Suprapubic skin (tissue), 4 donors: ENCODE data around the gene IFRD2. TPM values are rescaled to one million over a fixed set of nuclear protein-coding genes. Genes with fewer than 3 reads are reported as not detected.

Experiments used
- DNase-seq, 2 donors: peaks; one replicate each; pipeline ENCODE4 v3.0.0-alpha.2; 2019; ENCODE audit warnings: low spot score in 2 of 2
- H3K27ac ChIP-seq: fragments of 200-600 bp; sonication (generic); one replicate; pipeline ENCODE4 v1.5.1; 2019
- H3K27me3 ChIP-seq: fragments of 200-600 bp; sonication (generic); one replicate; pipeline ENCODE4 v1.5.1; 2019
- H3K36me3 ChIP-seq: fragments of 200-600 bp; sonication (generic); one replicate; pipeline ENCODE4 v1.5.1; 2019
- H3K4me1 ChIP-seq: fragments of 200-600 bp; sonication (generic); one replicate; pipeline ENCODE4 v1.5.1; 2019
- H3K4me3 ChIP-seq: fragments of 200-600 bp; sonication (generic); one replicate; pipeline ENCODE4 v1.5.1; 2019; ENCODE audit warnings: mild to moderate bottlenecking
- H3K9me3 ChIP-seq: fragments of 200-600 bp; sonication (generic); one replicate; pipeline ENCODE4 v1.5.1; 2019
- EP300 ChIP-seq: sonication (generic); formaldehyde crosslinking; IDR thresholded peaks from one replicate; pipeline ENCODE4 v1.6.1; 2017; ENCODE audit warnings: antibody characterized with exemption
- POLR2A ChIP-seq, 2 donors: fragments of 450-650 bp; IDR thresholded peaks; one replicate each; pipeline ENCODE4 v1.6.1; 2017; ENCODE audit warnings: antibody characterized with exemption in 2 of 2, mild to moderate bottlenecking in 2 of 2, moderate library complexity in 2 of 2
- POLR2AphosphoS5 ChIP-seq, 3 donors: sonication (generic); formaldehyde crosslinking; IDR thresholded peaks; one replicate each; pipeline ENCODE4 v1.6.1; 2017; ENCODE audit warnings: antibody characterized with exemption in 3 of 3
- WGBS: methylation state at CpG from one replicate; pipeline ENCODE4 v1.1.5; 2018; 5-methylcytosine and 5-hydroxymethylcytosine counted together
- total RNA-seq, 4 donors: library from RNA; depleted of rRNA; stranded (reverse); fragments of >200 nt; gene quantifications; one replicate each; pipeline ENCODE4 v1.1.0, GENCODE V29; 2016
- TF ChIP-seq, protein P1 (sequence below), 2 donors: fragments of 200-600 bp in 1 of 2; fragments of 450-650 bp in 1 of 2; sonication (generic) in 1 of 2; IDR thresholded peaks; one replicate each; pipeline ENCODE4 v1.5.1; 2016 to 2019; ENCODE audit warnings: antibody characterized with exemption in 2 of 2, mild to moderate bottlenecking in 1 of 2, moderate library complexity in 1 of 2

The IFRD2 gene
- total RNA-seq, 4 donors from 2014 or later: 56.3 to 84.9 (median 75.2) TPM

DNA sequence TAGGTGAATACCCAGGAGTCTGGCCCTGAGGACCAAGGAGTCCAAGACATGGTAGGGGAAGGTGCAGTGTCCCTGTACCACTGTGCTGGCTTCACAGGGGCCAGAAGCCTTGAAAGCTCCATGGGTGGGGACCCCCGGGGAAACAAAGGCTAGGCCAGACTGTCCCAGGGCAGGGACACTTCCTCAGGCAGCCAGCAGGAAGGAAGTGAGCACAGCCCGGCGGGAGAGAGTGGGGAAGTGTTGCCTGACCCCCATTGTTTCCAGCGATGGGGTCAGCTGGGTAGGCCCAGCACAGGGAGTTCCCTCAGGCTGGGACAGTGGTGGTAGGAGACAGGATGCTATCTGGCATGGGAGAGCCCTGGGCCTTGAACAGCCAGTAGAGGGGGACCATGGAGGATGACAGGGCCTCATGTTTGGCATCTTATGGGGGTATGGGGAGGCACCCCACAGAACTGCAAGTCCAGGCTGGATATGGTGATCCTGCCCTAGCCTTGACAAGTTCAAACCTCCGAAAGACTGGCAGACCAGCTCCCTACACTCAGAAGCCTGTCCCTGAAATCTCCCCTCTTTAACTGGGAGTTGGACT lies 31.5 kb upstream of the IFRD2 start:
- no peaks in the 10 kb centered on the region for H3K9me3 ChIP-seq
- peak in 1 of 3 donors; percentile 72 for TF ChIP-seq POLR2AphosphoS5 (IDR thresholded peaks at IDR 0.05)
- TF ChIP-seq EP300: no peak
- H3K27ac ChIP-seq: peak overlapping the region; percentile 96
- no peak overlapping the region for H3K4me3 ChIP-seq
- H3K27me3 ChIP-seq: no peaks in the 10 kb centered on the region
- WGBS: 58% methylated on average over 5 of the region's 5 CpGs
- H3K4me1 ChIP-seq: peaks cover 78% of the 10 kb centered on the region
- DNase-seq: no peak
- H3K36me3 ChIP-seq: peaks cover 21% of the 10 kb centered on the region

DNA sequence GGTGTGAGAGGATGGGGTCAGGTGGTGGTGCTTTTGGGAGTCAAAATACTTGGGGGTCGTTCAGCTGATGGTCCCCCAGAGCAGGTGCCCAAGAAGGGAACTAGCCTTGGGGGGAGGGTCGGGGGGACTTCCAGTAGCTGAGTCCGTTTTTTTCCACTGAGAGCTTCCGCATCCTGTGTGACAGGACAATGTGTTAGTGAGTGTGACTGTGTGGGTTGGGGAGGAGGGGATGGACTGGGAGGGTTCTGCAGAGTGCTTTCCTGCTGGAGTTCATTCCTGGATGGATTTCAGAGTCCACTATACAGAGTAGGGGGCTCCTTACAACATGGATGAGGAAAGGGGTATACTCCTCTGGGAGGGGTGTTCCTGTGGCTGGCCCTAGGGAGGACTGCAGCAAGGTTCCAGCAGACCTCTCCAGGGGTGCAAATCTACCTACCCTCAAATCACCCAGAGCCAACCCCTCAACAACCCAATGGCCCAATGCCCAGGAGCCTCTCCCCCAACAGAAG lies 30.9 kb upstream of the IFRD2 start:
- DNase-seq: no peak
- peaks cover 27% of the 10 kb centered on the region for H3K36me3 ChIP-seq
- peak overlapping the region; percentile 96 for H3K27ac ChIP-seq
- 31% methylated on average over 4 of the region's 4 CpGs for WGBS
- no peak for TF ChIP-seq POLR2AphosphoS5 (IDR thresholded peaks at IDR 0.05)
- TF ChIP-seq EP300: no peak
- TF ChIP-seq POLR2A (IDR thresholded peaks at IDR 0.05): no peak
- TF ChIP-seq, protein P1, sequence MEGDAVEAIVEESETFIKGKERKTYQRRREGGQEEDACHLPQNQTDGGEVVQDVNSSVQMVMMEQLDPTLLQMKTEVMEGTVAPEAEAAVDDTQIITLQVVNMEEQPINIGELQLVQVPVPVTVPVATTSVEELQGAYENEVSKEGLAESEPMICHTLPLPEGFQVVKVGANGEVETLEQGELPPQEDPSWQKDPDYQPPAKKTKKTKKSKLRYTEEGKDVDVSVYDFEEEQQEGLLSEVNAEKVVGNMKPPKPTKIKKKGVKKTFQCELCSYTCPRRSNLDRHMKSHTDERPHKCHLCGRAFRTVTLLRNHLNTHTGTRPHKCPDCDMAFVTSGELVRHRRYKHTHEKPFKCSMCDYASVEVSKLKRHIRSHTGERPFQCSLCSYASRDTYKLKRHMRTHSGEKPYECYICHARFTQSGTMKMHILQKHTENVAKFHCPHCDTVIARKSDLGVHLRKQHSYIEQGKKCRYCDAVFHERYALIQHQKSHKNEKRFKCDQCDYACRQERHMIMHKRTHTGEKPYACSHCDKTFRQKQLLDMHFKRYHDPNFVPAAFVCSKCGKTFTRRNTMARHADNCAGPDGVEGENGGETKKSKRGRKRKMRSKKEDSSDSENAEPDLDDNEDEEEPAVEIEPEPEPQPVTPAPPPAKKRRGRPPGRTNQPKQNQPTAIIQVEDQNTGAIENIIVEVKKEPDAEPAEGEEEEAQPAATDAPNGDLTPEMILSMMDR (IDR thresholded peaks at IDR 0.05): no peak
- no peaks in the 10 kb centered on the region for H3K27me3 ChIP-seq
- peak overlapping the region; percentile 93 for H3K4me3 ChIP-seq
- no peaks in the 10 kb centered on the region for H3K9me3 ChIP-seq
- peaks cover 79% of the 10 kb centered on the region for H3K4me1 ChIP-seq

DNA sequence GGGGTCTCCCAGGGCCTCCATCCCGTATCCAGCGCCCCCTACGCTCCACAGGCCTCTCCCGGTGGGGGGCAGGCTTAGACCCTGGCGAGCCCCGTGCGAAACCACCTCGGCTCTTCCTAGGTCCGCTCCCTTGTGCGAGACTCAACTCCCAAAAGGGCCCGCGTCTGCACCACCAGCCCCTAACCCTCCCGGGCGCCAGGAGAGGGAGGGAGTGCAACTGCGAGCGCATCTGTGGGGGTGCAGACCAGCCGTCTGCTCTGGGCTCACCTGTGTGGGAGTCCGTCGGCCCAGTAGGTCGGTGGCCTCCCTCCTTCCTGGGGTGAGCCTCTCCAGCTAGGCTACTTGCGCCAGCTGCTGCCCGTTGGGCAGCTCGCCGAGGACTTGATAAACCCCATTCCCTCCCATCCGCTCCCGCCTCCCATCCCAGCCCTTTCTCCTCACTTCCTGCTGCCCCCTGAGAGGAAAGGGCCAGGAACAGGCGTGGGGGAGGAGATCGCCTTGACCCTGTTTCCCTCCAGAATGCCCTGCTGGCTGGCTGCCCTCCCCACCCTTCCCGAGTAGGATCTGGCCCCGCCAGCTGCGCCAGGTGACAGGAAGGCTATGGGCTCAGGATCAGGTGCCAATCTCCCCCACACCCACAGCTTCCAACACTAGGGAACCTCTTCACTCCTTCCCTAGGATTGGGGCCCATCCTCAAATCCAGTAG lies 30.3 kb upstream of the IFRD2 start, which contains the start of gene HYAL2:
TSS of gene HYAL2 (minus strand) at position 360 of the 706 bp plus-strand sequence. CDS start 2,256 bp downstream, outside the sequence.
- WGBS: 44% methylated on average over 16 of the region's 31 CpGs
- Histone ChIP-seq H3K27me3 (no peaks in the 10 kb centered on the region), H3K36me3 (peaks cover 31% of the 10 kb centered on the region), H3K4me3 (peak within 1 kb of the TSS; percentile 93), H3K9me3 (no peaks in the 10 kb centered on the region), H3K4me1 (peaks cover 84% of the 10 kb centered on the region), H3K27ac (peak within 1 kb of the TSS; percentile 96)
- TF ChIP-seq, protein P1 (IDR thresholded peaks at IDR 0.05): no peak
- peak in 2 of 3 donors; percentile 24 to 30 for TF ChIP-seq POLR2AphosphoS5 (IDR thresholded peaks at IDR 0.05)
- no peak for TF ChIP-seq EP300
- TF ChIP-seq POLR2A (IDR thresholded peaks at IDR 0.05): no peak
- DNase-seq: no peak

DNA sequence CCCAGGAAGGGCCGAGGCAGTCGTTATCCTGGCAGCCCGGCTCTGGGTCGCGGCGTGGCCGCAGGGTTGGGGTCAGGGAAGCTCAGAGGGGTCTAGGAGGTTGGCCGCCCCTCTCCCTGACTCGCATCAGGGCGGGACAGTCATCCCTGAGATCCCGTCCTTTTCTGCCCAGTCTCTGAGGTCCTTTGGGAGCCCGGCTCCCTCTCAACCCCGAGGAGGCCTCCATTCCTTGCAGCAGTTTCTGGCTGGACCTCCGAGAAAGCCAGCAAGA lies 29.8 kb upstream of the IFRD2 start:
- Histone ChIP-seq H3K9me3 (no peaks in the 10 kb centered on the region), H3K4me1 (peaks cover 84% of the 10 kb centered on the region), H3K4me3 (peak overlapping the region; percentile 93), H3K27ac (peak overlapping the region; percentile 96), H3K36me3 (peaks cover 31% of the 10 kb centered on the region), H3K27me3 (no peaks in the 10 kb centered on the region)
- 30% methylated on average over 2 of the region's 14 CpGs for WGBS
- TF ChIP-seq, protein P1 (IDR thresholded peaks at IDR 0.05): no peak
- no peak for TF ChIP-seq POLR2AphosphoS5 (IDR thresholded peaks at IDR 0.05)
- no peak for TF ChIP-seq EP300
- no peak for DNase-seq

DNA sequence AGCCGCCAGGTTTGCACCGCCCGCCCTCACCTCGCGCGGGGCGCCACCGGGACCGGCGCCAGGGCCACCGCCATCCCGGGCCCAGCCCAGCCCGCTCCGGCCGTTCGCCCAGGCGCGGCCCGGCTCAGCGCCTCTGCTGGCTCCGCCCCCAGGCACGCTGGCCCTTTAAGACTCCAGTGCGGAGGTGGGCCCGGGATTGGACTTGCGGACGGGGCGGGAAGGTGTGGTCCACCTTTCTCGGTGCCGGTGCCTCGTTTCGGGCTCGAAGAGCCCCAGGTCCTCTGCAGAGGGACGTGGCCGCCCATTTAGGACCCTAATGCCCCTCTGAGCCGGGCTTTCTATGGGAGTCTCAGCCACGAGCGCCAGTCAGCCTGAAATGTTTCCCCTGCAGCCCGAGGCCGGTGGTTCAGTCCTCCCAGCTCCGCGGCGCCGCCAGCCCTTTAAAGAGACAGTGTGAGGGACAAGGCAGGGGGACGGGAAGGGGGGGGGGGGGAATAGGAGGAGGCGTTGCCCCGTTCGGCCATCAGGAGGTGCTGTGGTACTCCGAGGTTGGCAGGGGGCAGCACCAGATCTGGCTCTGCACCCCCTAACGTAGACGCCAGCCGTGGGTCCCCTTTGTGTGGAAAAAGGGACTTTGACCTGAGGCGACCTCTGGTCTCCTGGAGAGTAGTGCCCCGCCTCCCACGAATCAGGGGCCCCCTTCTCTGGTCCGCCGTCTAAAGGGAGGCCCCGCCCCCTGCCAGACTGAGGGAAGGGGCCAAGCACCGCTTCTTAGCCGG lies 29.3 kb upstream of the IFRD2 start:
- Histone ChIP-seq H3K4me3 (peak overlapping the region; percentile 93), H3K36me3 (peaks cover 31% of the 10 kb centered on the region), H3K27ac (peak overlapping the region; percentile 96), H3K9me3 (no peaks in the 10 kb centered on the region), H3K4me1 (peaks cover 84% of the 10 kb centered on the region), H3K27me3 (no peaks in the 10 kb centered on the region)
- DNase-seq: peak; percentile 92 to 95
- TF ChIP-seq EP300 (no peak), POLR2AphosphoS5 (IDR thresholded peaks at IDR 0.05) (peak in 2 of 3 donors; percentile 13 to 83), POLR2A (IDR thresholded peaks at IDR 0.05) (no peak)
- TF ChIP-seq, protein P1 (IDR thresholded peaks at IDR 0.05): peak in 1 of 2 donors; percentile 51
- 10% methylated on average over 10 of the region's 59 CpGs for WGBS
